ENCODE measurements around the gene GRIPAP1.

- TF ChIP-seq CTCF (IDR thresholded peaks at IDR 0.05) (no peak), POLR2A (IDR thresholded peaks at IDR 0.05) (no peak), POLR2AphosphoS5 (IDR thresholded peaks at IDR 0.05) (no peak), EP300 (IDR thresholded peaks at IDR 0.05) (no peak)
These were observed 1.4 kb downstream of the GRIPAP1 start for GRCh38 chrX:49000636-49001035.
